Activated B cell treated with CpG ODN at 0.5 μM for 24 hours (primary cell): ENCODE results near the gene MCC. TPM values are rescaled to one million over a fixed set of nuclear protein-coding genes. Genes with fewer than 3 reads are reported as not detected.

ENCODE experiments used
- ATAC-seq: fragments of 200-7000 bp; cut with Tn5 transposase; one replicate; pipeline ENCODE4 v1.10.0; 2021; ENCODE audit warnings: low read depth, mild to moderate bottlenecking, moderate library complexity
- CTCF ChIA-PET: fragments of 350-600 bp; sonication (Branson Sonifier 250); formaldehyde crosslinking; loops from one replicate; lab custom pipeline; 2021; ENCODE audit warnings: antibody characterized with exemption; lab: Charles Lee
- POLR2A ChIA-PET: fragments of 350-600 bp; sonication (Branson Sonifier 250); formaldehyde crosslinking; loops from one replicate; lab custom pipeline; 2021; ENCODE audit warnings: antibody characterized with exemption; lab: Charles Lee
- DNase-seq: peaks from one replicate; pipeline ENCODE4 v3.0.0; 2022
- H3K27ac Mint-ChIP-seq: one replicate; pipeline ENCODE4 v1.8.0; 2020; ENCODE audit warnings: mixed read lengths
- H3K27me3 Mint-ChIP-seq: one replicate; pipeline ENCODE4 v1.8.0; 2021; ENCODE audit warnings: mixed read lengths
- H3K36me3 Mint-ChIP-seq: one replicate; pipeline ENCODE4 v1.8.0; 2021; ENCODE audit warnings: low read depth, mixed read lengths
- H3K4me1 Mint-ChIP-seq: one replicate; pipeline ENCODE4 v1.8.0; 2021; ENCODE audit warnings: mixed read lengths
- H3K4me3 Mint-ChIP-seq: one replicate; pipeline ENCODE4 v1.8.0; 2020; ENCODE audit warnings: mild to moderate bottlenecking, mixed read lengths
- H3K9me3 Mint-ChIP-seq: one replicate; pipeline ENCODE4 v1.8.0; 2020; ENCODE audit warnings: mixed read lengths
- CTCF ChIP-seq: fragments of 200-600 bp; IDR thresholded peaks from one replicate; pipeline ENCODE4 v1.8.0; 2022; ENCODE audit warnings: antibody characterized with exemption, mild to moderate bottlenecking
- intact Hi-C: fragments of 100-400 bp; cut with micrococcal nuclease; formaldehyde crosslinking; loops from one replicate; pipeline ENCODE4 v1.15.1; 2024
- total RNA-seq: library from RNA; stranded (reverse); gene quantifications from 2 replicates; pipeline ENCODE4 v1.2.3, GENCODE V29; 2022

The MCC gene
- total RNA-seq, 1 donor from 2014 or later, result 0.22 TPM

DNA sequence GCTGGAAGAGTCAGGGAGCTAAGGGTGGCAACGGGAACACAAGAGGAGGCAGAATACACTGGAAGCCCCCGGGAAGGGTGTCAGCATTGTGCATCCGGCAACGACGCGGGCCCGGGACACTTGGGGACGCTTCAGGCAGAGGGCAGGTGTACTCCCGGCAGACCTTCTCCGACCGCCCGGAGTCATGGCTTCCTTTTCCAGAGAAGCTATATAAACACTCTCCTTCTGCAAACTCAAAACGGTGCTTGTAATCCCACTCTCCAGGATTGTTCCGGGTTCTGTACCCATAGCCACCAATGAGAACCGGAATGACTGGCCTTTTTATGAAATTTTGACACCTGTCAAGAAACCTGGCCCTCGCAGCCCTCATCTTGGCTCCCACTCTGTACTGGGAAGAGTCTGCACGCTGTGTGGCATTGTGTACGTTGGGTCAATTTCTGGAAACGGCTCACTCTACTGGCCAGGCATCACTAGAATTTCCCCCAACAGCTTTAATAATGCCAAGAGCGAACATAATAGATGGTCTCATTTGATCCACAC, 462 bp upstream of the MCC start:
- Mint-ChIP-seq H3K4me3 (peak overlapping the region; percentile 71), H3K36me3 (peaks cover 5% of the 10 kb centered on the region), H3K27me3 (peaks cover 61% of the 10 kb centered on the region), H3K27ac (no peak overlapping the region), H3K4me1 (peaks cover 17% of the 10 kb centered on the region), H3K9me3 (peaks cover 21% of the 10 kb centered on the region)
- no peak for TF ChIP-seq CTCF
- no peak for ATAC-seq
- CTCF ChIA-PET, result no interaction called here
- POLR2A ChIA-PET, result interaction anchor here (0.6 kb wide), 1 partner anchor 107 kb away, joined by 6 read pairs; no protein-coding TSS in a partner anchor
- no peak for DNase-seq
- intact Hi-C loops, result no loop called here

DNA sequence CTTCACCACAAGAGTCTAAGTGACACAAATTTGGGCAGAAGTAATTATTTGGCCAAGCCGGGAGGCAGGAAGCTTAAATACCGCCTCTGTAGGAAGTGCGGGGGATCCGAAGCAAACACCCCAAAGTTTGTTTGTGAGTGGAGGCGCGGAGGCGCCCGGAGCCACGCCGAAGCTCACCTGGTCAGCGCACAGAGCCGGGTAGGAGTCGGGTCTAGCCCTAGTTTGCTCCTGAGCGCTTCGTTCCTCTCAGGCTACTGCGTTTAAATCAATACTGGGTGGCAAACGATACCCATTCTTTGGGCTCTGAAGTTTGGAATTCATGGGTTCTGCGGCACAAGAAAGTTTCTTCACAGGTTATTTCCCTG, 855 bp downstream of the MCC start:
- H3K36me3 Mint-ChIP-seq, result peaks cover 5% of the 10 kb centered on the region
- peaks cover 66% of the 10 kb centered on the region for H3K27me3 Mint-ChIP-seq
- TF ChIP-seq CTCF, result no peak
- intact Hi-C loops, result no loop called here
- DNase-seq (no peak), ATAC-seq (no peak)
- H3K4me3 Mint-ChIP-seq, result peak overlapping the region; percentile 73
- H3K9me3 Mint-ChIP-seq, result peaks cover 21% of the 10 kb centered on the region
- POLR2A ChIA-PET, result no interaction called here
- H3K4me1 Mint-ChIP-seq, result peaks cover 17% of the 10 kb centered on the region
- H3K27ac Mint-ChIP-seq, result no peak overlapping the region
- CTCF ChIA-PET, result no interaction called here

DNA sequence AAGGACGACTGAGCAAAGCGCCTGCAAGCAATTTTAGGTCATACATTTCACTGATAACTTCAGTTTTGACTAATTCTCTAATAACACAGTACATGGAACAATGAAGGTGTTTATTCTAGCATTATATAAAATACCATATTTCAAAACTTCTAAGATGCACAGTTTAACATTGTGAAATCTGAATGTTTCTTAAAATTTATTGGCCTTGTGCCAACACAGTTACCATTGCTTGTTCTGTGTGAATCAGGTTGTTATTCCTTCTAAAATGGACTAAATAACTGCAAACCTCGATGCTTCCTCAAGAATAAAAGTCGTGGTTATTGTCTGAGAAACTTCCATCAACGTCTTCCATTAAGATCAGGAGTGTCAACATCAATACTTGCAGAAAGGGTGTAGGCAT, 8.0 kb downstream of the MCC start:
- ATAC-seq (no peak), DNase-seq (no peak)
- no peaks in the 10 kb centered on the region for H3K9me3 Mint-ChIP-seq
- no peak for TF ChIP-seq CTCF
- CTCF ChIA-PET, result no interaction called here
- intact Hi-C loops, result no loop called here
- peaks cover 25% of the 10 kb centered on the region for H3K27me3 Mint-ChIP-seq
- POLR2A ChIA-PET, result no interaction called here
- H3K4me3 Mint-ChIP-seq, result no peak overlapping the region
- no peaks in the 10 kb centered on the region for H3K36me3 Mint-ChIP-seq
- no peak overlapping the region for H3K27ac Mint-ChIP-seq
- H3K4me1 Mint-ChIP-seq, result no peaks in the 10 kb centered on the region

DNA sequence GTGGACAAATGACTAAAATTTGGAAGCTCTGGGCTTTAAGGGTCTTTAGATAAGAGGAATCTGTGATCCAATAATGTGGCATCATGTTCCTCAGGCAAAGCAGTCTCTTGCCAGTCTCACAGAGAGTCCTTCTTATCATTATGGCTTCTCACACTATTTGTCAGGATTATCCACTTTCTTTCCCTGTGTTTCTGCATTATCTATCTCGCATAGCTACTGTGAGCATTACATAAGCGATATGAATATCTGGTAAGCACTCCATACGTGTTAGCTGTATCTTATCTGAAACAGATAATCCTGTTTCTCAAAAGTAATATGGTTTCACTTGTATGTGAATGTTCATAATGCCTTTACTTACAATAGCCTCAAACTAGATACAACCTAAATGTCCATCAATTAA, 9.6 kb downstream of the MCC start:
- H3K9me3 Mint-ChIP-seq, result no peaks in the 10 kb centered on the region
- intact Hi-C loops, result no loop called here
- no peak for TF ChIP-seq CTCF
- H3K4me3 Mint-ChIP-seq, result no peak overlapping the region
- H3K27me3 Mint-ChIP-seq, result peaks cover 27% of the 10 kb centered on the region
- no peaks in the 10 kb centered on the region for H3K4me1 Mint-ChIP-seq
- POLR2A ChIA-PET, result no interaction called here
- H3K27ac Mint-ChIP-seq, result no peak overlapping the region
- no peaks in the 10 kb centered on the region for H3K36me3 Mint-ChIP-seq
- no peak for ATAC-seq
- no peak for DNase-seq
- CTCF ChIA-PET, result no interaction called here

DNA sequence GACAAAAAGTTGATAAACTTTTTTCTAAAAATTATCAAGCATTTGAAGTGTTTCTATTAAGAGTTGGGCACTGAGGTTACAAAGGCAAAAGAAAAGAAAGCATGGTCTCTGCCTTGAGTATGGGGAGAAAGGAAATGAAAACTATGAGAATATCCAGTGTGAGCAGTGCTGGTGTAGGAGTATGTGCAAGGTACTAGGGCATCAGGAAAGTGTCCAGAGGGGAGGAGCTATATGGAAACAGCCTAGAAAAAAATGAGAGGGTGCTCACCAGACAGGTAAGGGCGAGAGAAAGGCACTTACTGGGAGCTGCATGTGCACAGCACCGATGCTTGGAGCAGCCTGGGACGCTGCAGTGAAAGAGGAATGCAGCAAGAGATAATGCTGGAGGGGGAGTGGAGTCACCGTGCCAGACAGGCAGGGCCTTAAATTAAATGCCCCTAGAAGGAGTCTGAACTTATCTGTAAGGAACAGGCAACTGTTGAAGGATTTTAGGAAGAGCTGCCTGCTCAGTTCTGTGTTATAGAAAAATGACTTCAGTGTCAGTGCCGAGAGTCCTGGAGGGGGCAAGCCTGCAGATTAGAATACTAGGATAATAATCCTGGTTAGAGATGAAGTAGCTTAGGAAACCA, 14.0 kb downstream of the MCC start:
- Mint-ChIP-seq H3K4me3 (no peak overlapping the region), H3K27me3 (peaks cover 17% of the 10 kb centered on the region), H3K4me1 (no peaks in the 10 kb centered on the region), H3K9me3 (peaks cover 2% of the 10 kb centered on the region), H3K27ac (no peak overlapping the region), H3K36me3 (no peaks in the 10 kb centered on the region)
- ChIA-PET CTCF (no interaction called here), POLR2A (no interaction called here)
- TF ChIP-seq CTCF, result no peak
- DNase-seq (no peak), ATAC-seq (no peak)
- intact Hi-C loops, result no loop called here
